ENCODE measurements around the gene TIAL1. TPM values are rescaled to one million over a fixed set of nuclear protein-coding genes. Genes with fewer than 3 reads are reported as not detected.
A peak's percentile ranks its signal among the peaks of the same experiment; 100 is the strongest.

Gene TIAL1
- total RNA-seq, 2 experiments from 2014 or later, result 159 to 174 TPM

DNA sequence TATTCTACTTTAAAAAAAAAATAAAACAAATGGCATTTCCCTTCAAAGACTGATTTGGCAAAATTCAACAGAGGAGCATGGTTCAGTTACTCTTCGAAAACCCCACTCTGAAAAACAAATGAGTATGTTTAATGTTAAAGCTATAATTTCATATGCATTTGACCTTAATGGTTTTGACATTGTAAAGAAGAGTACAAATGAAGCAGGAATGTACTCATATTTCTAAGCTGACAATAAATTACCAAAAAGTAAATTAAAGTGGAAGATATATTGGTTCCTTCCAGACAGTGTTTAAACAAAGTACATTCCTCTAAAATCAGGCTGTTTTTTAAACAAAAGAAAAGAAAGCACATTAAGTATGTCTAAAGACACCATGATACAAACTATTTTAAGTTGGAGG lies 70.6 kb downstream of the TIAL1 start:
- H3K4me1 ChIP-seq (ENCODE audit: insufficient read depth, low read length), result peaks cover 33% of the 10 kb centered on the region
- ATAC-seq (ENCODE audit: poor library complexity) (no peak), DNase-seq (no peak)
- H3K36me3 Mint-ChIP-seq (ENCODE audit: low read depth), result peaks cover 76% of the 10 kb centered on the region
- no peak overlapping the region for H3K4me3 ChIP-seq (ENCODE audit: low read length)
- peak overlapping the region; percentile 59 for H3K27ac Mint-ChIP-seq
- H3K9me3 Mint-ChIP-seq, result no peaks in the 10 kb centered on the region
- ChIA-PET CTCF (interaction anchor here (2.7 kb wide), 1 partner anchor 17 kb away, joined by 7 read pairs; the partner anchor contains the start of gene RGS10), POLR2A (interaction anchor here (0.7 to 2.0 kb wide), 4 partner anchors 10 to 24 kb away, joined by 3 to 12 read pairs (median 4); partner anchors contain the start of gene RGS10)
- TF ChIP-seq, protein P1, sequence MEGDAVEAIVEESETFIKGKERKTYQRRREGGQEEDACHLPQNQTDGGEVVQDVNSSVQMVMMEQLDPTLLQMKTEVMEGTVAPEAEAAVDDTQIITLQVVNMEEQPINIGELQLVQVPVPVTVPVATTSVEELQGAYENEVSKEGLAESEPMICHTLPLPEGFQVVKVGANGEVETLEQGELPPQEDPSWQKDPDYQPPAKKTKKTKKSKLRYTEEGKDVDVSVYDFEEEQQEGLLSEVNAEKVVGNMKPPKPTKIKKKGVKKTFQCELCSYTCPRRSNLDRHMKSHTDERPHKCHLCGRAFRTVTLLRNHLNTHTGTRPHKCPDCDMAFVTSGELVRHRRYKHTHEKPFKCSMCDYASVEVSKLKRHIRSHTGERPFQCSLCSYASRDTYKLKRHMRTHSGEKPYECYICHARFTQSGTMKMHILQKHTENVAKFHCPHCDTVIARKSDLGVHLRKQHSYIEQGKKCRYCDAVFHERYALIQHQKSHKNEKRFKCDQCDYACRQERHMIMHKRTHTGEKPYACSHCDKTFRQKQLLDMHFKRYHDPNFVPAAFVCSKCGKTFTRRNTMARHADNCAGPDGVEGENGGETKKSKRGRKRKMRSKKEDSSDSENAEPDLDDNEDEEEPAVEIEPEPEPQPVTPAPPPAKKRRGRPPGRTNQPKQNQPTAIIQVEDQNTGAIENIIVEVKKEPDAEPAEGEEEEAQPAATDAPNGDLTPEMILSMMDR (IDR thresholded peaks at IDR 0.05), result no peak
- no peaks in the 10 kb centered on the region for H3K27me3 ChIP-seq (ENCODE audit: control insufficient read depth in 1 of 2, insufficient read depth in 2 of 2, low read length in 2 of 2)
- no peaks in the 10 kb centered on the region for H3K9me3 ChIP-seq (ENCODE audit: control insufficient read depth in 1 of 2, insufficient read depth in 1 of 2, low read length in 2 of 2)
- no peaks in the 10 kb centered on the region for H3K27me3 Mint-ChIP-seq
- H3K4me3 Mint-ChIP-seq, result no peak overlapping the region
- no peak overlapping the region for H3K27ac ChIP-seq (ENCODE audit: low read depth in 1 of 2, low read length in 2 of 2)
- peaks cover 63% of the 10 kb centered on the region for H3K4me1 Mint-ChIP-seq (ENCODE audit: low read depth)
- H3K36me3 ChIP-seq (ENCODE audit: insufficient read depth, low read length), result peaks cover 62% of the 10 kb centered on the region
- intact Hi-C loops (cut with DNase I, micrococcal nuclease), result no loop called here

DNA sequence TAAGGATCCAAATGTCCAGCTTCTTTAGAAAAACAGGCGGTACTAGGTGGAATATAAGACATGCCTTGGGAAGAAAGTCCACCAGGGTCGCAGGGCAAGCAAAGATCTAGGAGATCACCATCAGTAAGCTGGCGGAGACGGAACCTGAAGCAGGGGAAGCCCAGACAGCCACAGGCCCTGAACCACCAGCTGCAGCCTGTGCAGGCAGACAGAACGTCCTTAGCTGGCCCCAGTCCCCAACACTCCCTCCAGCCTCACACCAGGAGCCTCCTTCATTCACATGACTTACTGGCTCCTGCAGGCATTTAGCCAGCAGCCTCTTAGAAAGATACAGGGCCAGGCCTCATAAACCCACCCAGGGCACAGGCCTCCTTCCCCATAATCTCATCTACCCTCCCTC lies 71.6 kb downstream of the TIAL1 start:
- ChIA-PET POLR2A (interaction anchor here (1.0 to 2.0 kb wide), 3 partner anchors 9 to 18 kb away, joined by 3 to 12 read pairs (median 4); partner anchors contain the start of gene RGS10), CTCF (interaction anchor here (2.7 kb wide), 1 partner anchor 18 kb away, joined by 7 read pairs; the partner anchor contains the start of gene RGS10)
- intact Hi-C loops (cut with DNase I, micrococcal nuclease), result no loop called here
- Histone ChIP-seq H3K27ac (ENCODE audit: low read depth in 1 of 2, low read length in 2 of 2) (no peak overlapping the region), H3K27me3 (ENCODE audit: control insufficient read depth in 1 of 2, insufficient read depth in 2 of 2, low read length in 2 of 2) (no peaks in the 10 kb centered on the region), H3K36me3 (ENCODE audit: insufficient read depth, low read length) (peaks cover 73% of the 10 kb centered on the region), H3K4me3 (ENCODE audit: low read length) (no peak overlapping the region), H3K9me3 (ENCODE audit: control insufficient read depth in 1 of 2, insufficient read depth in 1 of 2, low read length in 2 of 2) (no peaks in the 10 kb centered on the region), H3K4me1 (ENCODE audit: insufficient read depth, low read length) (peaks cover 30% of the 10 kb centered on the region)
- peaks cover 83% of the 10 kb centered on the region for H3K36me3 Mint-ChIP-seq (ENCODE audit: low read depth)
- H3K27me3 Mint-ChIP-seq, result no peaks in the 10 kb centered on the region
- TF ChIP-seq, protein P1 (IDR thresholded peaks at IDR 0.05), result no peak
- H3K4me1 Mint-ChIP-seq (ENCODE audit: low read depth), result peaks cover 63% of the 10 kb centered on the region
- H3K27ac Mint-ChIP-seq, result peak overlapping the region; percentile 59
- H3K9me3 Mint-ChIP-seq, result no peaks in the 10 kb centered on the region
- ATAC-seq (ENCODE audit: poor library complexity) (no peak), DNase-seq (peak in 1 of 14 experiments; percentile 1)
- no peak overlapping the region for H3K4me3 Mint-ChIP-seq

DNA sequence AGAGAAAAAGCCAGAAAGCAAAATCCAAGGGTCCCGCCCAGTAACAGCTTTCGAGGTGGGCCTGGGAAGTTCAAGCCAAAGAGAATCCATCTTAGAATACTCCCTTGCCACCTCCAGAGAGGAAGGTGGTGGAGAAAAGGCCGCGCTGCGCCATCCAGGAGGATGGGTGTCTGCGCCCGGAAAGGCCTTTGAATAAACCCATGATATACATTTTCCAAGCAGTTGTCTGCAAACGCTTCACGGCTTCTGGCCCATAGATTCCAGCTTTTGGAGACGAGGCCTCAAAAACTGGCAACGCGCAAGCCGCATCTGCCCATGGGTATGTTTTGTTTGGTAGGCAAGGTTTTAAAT lies 72.1 kb downstream of the TIAL1 start:
- intact Hi-C loops (cut with DNase I, micrococcal nuclease), result no loop called here
- H3K4me3 ChIP-seq (ENCODE audit: low read length), result no peak overlapping the region
- no peaks in the 10 kb centered on the region for H3K27me3 ChIP-seq (ENCODE audit: control insufficient read depth in 1 of 2, insufficient read depth in 2 of 2, low read length in 2 of 2)
- Mint-ChIP-seq H3K27ac (no peak overlapping the region), H3K36me3 (ENCODE audit: low read depth) (peaks cover 87% of the 10 kb centered on the region), H3K4me3 (no peak overlapping the region), H3K27me3 (no peaks in the 10 kb centered on the region), H3K9me3 (no peaks in the 10 kb centered on the region), H3K4me1 (ENCODE audit: low read depth) (peaks cover 66% of the 10 kb centered on the region)
- no peak overlapping the region for H3K27ac ChIP-seq (ENCODE audit: low read depth in 1 of 2, low read length in 2 of 2)
- DNase-seq (no peak), ATAC-seq (ENCODE audit: poor library complexity) (no peak)
- TF ChIP-seq, protein P1 (IDR thresholded peaks at IDR 0.05), result no peak
- POLR2A ChIA-PET, result interaction anchor here (1.0 kb wide), 1 partner anchor 12 kb away, joined by 4 read pairs; no protein-coding TSS in a partner anchor
- no peaks in the 10 kb centered on the region for H3K9me3 ChIP-seq (ENCODE audit: control insufficient read depth in 1 of 2, insufficient read depth in 1 of 2, low read length in 2 of 2)
- CTCF ChIA-PET, result interaction anchor here (1.1 to 2.7 kb wide), 2 partner anchors 18 to 19 kb away, joined by 5 to 7 read pairs; partner anchors contain the start of gene RGS10
- peaks cover 77% of the 10 kb centered on the region for H3K36me3 ChIP-seq (ENCODE audit: insufficient read depth, low read length)
- peaks cover 34% of the 10 kb centered on the region for H3K4me1 ChIP-seq (ENCODE audit: insufficient read depth, low read length)

All from CD4-positive, alpha-beta T cell (primary cell).